HG02938 (cell line): ENCODE results near the gene SDR9C7.
"Not testable (repeated sequence)": the region's sequence is repeated elsewhere in the genome, so short reads cannot be mapped to it uniquely, and the experiment has no call there.

ENCODE experiments used
- ATAC-seq: cut with Tn5 transposase; IDR thresholded peaks from one replicate; pipeline ENCODE4 v1.9.1; 2021; ENCODE audit warnings: mild to moderate bottlenecking, moderate library complexity; ENCODE audit not compliant: unreplicated experiment

SDR9C7 gene

GRCh38 chr12:56918139-56918538 is 16.1 kb downstream of the SDR9C7 start:
- ATAC-seq = not testable (repeated sequence)

DNA sequence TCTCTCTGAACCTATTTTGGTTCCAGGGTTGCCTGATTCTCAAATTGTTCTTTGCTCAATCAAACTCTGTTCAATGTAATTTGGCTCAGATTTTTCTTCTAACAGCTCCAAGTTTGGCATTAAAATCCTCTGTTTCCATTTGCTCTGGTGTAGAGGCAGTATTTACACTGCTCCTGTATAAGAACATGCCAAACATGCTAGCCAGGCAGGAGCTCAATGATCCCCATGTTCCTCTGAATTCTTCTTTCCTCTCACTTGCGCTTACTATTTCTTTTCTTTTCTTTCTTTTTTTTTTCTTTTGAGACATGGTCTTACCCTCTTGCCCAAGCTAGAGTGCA is 17.2 kb downstream of the SDR9C7 start:
- no peak for ATAC-seq

DNA sequence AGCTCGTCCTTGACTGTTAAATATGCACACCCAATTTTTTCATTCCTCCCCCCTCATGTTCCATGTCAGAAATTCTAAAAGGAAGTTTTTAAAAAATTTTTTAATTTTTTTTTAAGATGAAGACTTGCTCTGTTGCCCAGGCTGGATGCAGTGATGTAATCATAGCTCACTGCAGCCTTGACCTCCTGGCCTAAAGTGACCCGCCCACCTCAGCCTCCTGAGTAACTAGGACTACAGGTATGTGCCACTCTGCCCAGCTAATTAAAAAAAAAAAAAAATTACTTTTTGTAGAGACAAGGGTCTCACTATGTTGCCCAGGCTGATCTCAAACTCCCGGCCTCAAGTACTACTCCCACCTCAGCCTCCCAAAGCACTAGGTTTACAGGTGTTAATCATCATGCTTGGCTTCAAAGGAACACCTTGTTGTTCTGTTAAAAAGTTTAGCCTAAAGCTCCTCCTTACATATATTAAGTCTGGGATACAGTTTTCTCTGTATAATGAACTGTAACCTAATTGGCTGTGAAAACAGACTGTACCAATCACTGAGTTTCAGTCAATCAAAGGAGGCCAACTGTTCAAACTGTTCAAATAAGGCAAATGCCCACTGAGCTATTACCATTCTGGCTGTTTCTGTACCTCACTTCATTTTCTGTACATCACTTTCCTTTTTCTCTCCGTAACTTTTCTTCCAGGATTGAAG is 17.8 kb downstream of the SDR9C7 start:
- no peak for ATAC-seq

DNA sequence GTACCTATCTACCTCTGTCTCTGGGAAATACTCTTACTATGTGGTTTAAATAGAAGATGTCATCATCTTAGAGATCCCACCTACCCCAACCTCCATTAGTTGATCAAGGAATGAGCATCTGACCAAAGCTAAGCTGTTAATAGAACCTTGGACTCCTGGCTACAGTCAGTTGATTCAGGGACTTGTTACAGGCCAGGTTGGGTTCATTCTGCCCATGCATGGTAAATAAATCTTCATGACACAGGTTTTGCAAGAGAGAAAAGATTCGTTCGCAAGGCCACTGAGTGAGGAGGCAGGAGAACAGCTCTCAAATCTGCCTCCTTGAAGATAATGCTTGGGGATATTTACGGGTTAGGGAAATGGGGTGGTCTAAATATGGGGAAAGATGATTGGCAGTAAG is 19.5 kb downstream of the SDR9C7 start:
- ATAC-seq = no peak

GRCh38 chr12:56914256-56914655 is 20.0 kb downstream of the SDR9C7 start:
- ATAC-seq = no peak

DNA sequence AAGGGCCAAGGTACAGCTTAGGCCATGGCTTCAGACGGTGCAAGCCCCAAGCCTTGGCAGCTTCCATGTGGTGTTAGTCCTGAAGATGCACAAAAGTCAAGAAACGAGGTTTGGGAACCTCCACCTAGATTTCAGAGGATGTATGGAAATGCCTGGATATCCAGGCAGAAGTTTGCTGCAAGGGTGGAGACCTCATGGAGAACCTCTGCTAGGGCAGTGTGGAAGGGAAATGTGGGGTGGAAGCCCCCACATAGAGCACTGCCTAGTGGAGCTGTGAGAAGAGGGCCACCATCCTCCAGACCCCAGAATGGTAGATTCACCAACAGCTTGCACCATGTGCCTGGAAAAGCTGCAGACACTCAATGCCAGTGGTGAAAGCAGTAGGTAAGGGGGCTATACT is 24.8 kb downstream of the SDR9C7 start:
- not testable (repeated sequence) for ATAC-seq

GRCh38 chr12:56908136-56908535 is 26.1 kb downstream of the SDR9C7 start:
- ATAC-seq = no peak

GRCh38 chr12:56905852-56906251 is 28.4 kb downstream of the SDR9C7 start:
- ATAC-seq = no peak

DNA sequence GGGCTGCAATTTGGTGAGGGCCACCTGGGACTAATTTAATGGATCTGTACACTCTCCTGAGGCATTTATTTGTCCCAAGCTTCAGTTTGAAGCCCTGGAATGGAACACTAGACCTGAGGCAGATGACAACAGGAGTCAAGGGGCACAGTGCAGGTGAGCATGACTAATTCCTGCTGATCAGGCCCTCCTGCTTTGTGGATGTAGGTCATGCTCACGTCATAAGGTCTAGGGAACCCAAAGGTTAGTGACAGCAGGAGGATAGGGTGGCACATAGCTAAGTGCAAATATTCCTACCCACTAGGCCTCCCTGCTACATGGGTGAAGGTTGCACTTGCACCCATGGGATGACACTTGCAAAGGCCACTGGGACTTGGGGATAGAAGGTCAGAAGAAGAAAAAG is 30.8 kb downstream of the SDR9C7 start:
- ATAC-seq = no peak

GRCh38 chr12:56901313-56901712 is 32.9 kb downstream of the SDR9C7 start:
- ATAC-seq = not testable (repeated sequence)

- no peak for ATAC-seq
These were observed 33.6 kb downstream of the SDR9C7 start for GRCh38 chr12:56900583-56900982.

DNA sequence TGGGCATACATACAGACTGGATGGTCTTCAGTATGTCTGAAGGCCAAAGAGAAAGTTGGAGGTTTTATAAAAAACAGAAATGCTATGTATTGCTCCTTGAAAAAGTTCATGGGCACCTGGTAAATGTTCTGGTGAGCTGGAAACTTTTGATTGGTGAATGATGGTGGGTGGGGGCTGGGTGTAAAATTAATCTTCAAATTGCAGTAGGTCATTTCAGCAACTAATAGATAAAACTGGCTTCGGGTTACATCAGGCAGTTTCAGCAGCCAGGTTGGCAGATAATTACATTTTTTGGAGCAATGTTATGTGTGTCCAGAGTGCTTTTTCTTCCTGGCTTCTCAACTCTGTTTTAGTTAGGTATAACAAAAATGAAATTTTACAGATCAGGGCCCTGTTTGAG is 35.3 kb downstream of the SDR9C7 start:
- no peak for ATAC-seq

DNA sequence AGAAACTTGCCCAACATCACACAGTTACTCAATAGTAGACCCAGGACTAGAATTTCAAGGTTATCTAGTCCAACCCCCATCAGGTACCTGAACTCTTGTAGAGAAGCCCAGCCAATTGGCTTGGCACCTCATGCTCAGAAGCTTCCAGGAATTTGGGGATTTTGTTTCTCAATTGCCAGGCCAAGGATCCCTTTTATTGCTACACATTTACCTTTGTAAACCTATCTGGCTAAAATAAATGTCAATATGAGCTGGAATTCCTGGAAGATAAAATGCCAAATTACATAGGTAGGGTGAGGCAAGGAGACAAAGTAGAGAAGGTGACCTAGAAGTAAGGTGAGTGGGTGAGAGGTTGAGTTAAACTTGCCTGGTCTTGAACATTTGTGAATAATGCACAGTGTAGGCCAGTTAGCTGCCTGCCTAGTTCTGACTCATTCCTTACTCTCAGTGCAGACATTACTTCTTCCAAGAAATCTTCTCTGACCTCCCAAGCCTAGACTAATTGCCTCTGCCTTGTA is 36.3 kb downstream of the SDR9C7 start:
- no peak for ATAC-seq

DNA sequence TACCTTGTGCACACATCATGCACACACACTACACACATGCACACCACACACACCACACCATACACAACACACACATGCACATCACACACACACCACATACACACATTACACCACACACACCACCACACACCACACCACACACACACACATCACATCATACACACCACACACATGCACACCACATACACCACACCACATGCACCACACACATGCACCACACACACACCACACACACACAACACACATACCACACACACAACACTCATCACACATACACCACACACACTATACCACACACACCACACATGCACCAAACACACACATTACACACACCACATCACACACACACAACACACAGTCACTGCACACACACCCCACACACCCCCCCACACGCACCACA is 38.1 kb downstream of the SDR9C7 start:
- ATAC-seq = no peak

GRCh38 chr12:56894698-56895368 is 39.4 kb downstream of the SDR9C7 start:
- no peak for ATAC-seq

DNA sequence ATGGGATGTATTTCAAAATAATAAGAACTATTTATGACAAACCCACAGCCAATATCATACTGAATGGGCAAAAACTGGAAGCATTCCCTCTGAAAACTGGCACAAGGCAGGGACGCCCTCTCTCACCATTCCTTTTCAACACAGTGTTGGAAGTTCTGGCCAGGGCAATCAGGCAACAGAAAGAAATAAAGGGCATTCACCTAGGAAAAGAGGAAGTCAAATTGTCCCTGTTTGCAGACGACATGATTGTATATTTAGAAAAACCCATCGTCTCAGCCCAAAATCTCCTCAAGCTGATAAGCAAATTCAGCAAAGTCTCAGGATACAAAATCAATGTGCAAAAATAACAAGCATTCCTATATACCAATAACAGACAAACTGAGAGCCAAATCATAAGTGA is 42.3 kb downstream of the SDR9C7 start:
- not testable (repeated sequence) for ATAC-seq

DNA sequence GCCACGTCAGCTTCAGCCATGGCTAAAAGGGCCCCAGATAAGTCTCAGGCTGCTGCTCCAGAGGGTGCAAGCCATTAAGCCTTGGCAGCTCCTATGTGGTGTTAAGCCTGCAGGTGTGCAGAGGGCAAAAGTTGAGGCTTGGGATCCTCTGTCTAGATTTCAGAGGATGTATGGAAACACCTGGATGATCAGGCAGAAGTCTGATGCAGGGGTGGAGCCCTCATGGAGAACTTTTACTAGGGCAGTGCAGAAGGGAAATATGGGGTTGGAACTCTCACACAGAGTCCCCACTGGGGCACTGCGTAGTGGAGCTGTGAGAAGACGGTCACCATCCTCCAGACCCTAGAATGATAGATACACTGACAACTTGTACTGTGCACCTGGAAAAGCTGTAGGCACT is 47.9 kb downstream of the SDR9C7 start:
- no peak for ATAC-seq

- ATAC-seq = no peak
These were observed 48.9 kb downstream of the SDR9C7 start for GRCh38 chr12:56885316-56885715.

DNA sequence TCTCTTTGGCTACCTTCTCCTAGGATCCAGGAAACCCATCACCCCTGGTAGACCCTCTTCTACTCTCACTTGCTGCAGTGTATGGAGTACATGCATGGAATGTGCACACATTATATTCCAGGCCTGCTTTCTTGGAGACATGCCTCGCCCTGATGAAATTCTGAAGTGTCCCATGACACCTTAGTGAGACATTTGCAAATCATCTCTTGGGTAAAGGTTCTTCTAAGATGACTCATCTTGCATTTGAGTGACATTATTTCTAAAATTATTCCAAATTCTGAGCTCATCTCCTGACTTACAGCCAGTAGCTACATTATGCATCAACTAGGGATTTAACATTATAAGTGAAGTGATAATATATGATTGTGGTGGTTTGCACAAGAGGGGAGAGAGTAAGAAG is 49.8 kb downstream of the SDR9C7 start:
- no peak for ATAC-seq

- not testable (repeated sequence) for ATAC-seq
These were observed 51.8 kb downstream of the SDR9C7 start for GRCh38 chr12:56882407-56882806.

DNA sequence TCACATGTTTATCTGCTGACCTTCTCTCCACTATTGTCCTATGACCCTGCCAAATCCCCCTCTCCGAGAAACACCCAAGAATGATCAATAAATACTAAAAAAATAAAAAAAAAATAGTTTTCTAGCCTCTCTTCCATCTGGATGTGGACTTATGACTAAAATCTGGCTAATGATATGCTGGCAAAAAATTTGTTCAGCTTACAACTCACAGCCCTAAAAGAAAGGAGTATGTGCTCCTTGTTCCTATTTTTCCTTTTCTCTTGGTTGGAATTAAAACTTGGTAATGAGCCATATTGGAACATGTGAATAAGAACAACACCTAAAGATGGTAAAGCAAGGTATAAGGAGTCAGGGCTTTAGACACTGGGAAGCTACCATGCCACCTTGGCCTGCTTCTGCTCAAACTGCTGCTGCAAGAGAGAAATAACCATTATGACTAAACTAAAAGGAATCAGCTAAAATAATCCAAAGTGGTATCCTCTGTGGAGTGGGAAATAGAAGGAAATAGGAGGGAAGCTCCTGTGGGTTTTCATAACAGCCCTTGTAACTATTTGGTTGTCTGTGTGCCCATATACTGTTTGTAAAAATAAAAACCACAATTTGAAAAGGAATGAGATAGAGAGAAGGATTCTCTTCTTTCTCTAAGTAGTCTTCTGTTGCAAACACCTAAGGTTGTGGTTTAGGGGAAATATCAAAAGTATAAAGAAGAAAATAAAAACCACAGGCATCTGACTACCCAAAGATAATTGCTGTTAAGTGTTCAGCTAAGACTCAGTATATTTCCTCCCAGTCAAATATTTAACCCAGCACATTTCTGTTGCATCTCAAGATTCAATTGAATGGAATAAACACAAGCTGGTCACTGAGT is 53.8 kb downstream of the SDR9C7 start:
- no peak for ATAC-seq
